ENCODE data around the gene EP400. TPM values are rescaled to one million over a fixed set of nuclear protein-coding genes. Genes with fewer than 3 reads are reported as not detected.

Gene EP400
- total and polyA plus RNA-seq, 2 of the 8 experiments (the other 6 are each of a cell fraction or from before 2014, with no cell fraction given): 13.1 to 69.7 TPM

GRCh38 chr12:131975228-131975627 is 25.5 kb downstream of the EP400 start:
- 83% methylated on average over 8 of the region's 8 CpGs; no CpG with 5 or more reads in 1 of the 2 experiments for WGBS, 2 experiments (ENCODE audit: extremely low coverage in 1 of 2, insufficient coverage in 1 of 2, insufficient read length in 1 of 2, insufficient replicate concordance in 2 of 2, low coverage in 1 of 2, low lambda C conversion rate in 2 of 2, missing lambda C conversion rate in 1 of 2)
- no peaks in the 10 kb centered on the region for H3K27me3 ChIP-seq (replicated peaks in 1 of 4; ENCODE audit: control insufficient read depth in 3 of 4, extremely low read depth in 1 of 4, insufficient read depth in 3 of 4, low read length in 3 of 4)
- H3K36me3 ChIP-seq (ENCODE audit: control insufficient read depth in 2 of 4, insufficient read depth in 4 of 4, low read length in 3 of 4): peaks cover 0 to 7% (median 2%) of the 10 kb centered on the region in 4 experiments; a peak in 1 of 8 replicates
- H3K27ac ChIP-seq (ENCODE audit: low read depth, low read length): no peak overlapping the region
- no peak overlapping the region for H4K5ac ChIP-seq (ENCODE audit: insufficient read length, low read depth, low read length)
- no peak overlapping the region for H2BK20ac ChIP-seq (ENCODE audit: low read length)
- DNase-seq (ENCODE audit: low read depth in 1 of 2, low spot score in 2 of 2) (peak in 1 of 2 experiments; percentile 39), FAIRE-seq (no peak)
- no peaks in the 10 kb centered on the region for H3K23me2 ChIP-seq (ENCODE audit: low read depth, low read length)
- H4K8ac ChIP-seq (ENCODE audit: extremely low read depth, insufficient read depth, low read length): no peak overlapping the region
- H3K14ac ChIP-seq (ENCODE audit: insufficient read length): no peak overlapping the region
- no peak overlapping the region for H3K23ac ChIP-seq (ENCODE audit: insufficient read length)
- H4K20me1 ChIP-seq (replicated peaks in 1 of 2; ENCODE audit: control insufficient read depth in 1 of 2, insufficient read depth in 2 of 2, low read length in 2 of 2): peaks cover 0 to under 1% of the 10 kb centered on the region in 2 experiments
- H3K79me2 ChIP-seq (ENCODE audit: control insufficient read depth in 1 of 2, insufficient read depth in 2 of 2, low read length in 2 of 2): peaks cover 2 to 69% of the 10 kb centered on the region in 2 experiments
- no peak overlapping the region for H3K4me3 ChIP-seq (ENCODE audit: extremely low read depth in 1 of 4, insufficient read depth in 2 of 4, low read depth in 3 of 4, low read length in 4 of 4)
- no peak overlapping the region for H2AFZ ChIP-seq (ENCODE audit: low read length)
- no peaks in the 10 kb centered on the region for H3K9me3 ChIP-seq (ENCODE audit: insufficient read depth in 2 of 2, low read depth in 1 of 2, low read length in 1 of 2)
- POLR2A ChIA-PET (ENCODE audit: partially characterized antibody): no interaction called here
- H3K9ac ChIP-seq (replicated peaks in 1 of 4; ENCODE audit: extremely low read depth in 1 of 4, low read depth in 3 of 4, low read length in 3 of 4): no peak overlapping the region
- no peak overlapping the region for H4K91ac ChIP-seq (replicated peaks; ENCODE audit: insufficient read length, low read length)
- no peaks in the 10 kb centered on the region for H3K4me1 ChIP-seq (replicated peaks in 1 of 4; ENCODE audit: control insufficient read depth in 3 of 4, insufficient read depth in 4 of 4, low read length in 3 of 4)
- no peak overlapping the region for H2AK5ac ChIP-seq (ENCODE audit: low read depth, low read length)
- no peak overlapping the region for H3K4me2 ChIP-seq (ENCODE audit: insufficient read depth in 1 of 2, low read depth in 2 of 2, low read length in 2 of 2)
- no peak overlapping the region for H2BK15ac ChIP-seq (ENCODE audit: low read length)
- H2BK120ac ChIP-seq (replicated peaks; ENCODE audit: low read depth, low read length): no peak overlapping the region
- peak overlapping the region; percentile 44; the same call in 1 of the 2 replicates for H2BK5ac ChIP-seq (ENCODE audit: low read depth, low read length)
- no peak overlapping the region for H3K56ac ChIP-seq (replicated peaks; ENCODE audit: insufficient read length, low read depth, low read length)
- CTCF ChIA-PET (ENCODE audit: partially characterized antibody): interaction anchor here (1.1 to 1.2 kb wide), 2 partner anchors 11 to 14 kb away, joined by 3 read pairs; no protein-coding TSS in a partner anchor
- H3K4ac ChIP-seq (replicated peaks; ENCODE audit: insufficient read length, low read depth, low read length): no peak overlapping the region
- peaks cover 4% of the 10 kb centered on the region for H3K79me1 ChIP-seq (ENCODE audit: low read depth, low read length)
- H2BK12ac ChIP-seq (ENCODE audit: low read depth, low read length): 0 out of 2 replicates have a peak overlapping the region, but pooled peaks have one; percentile 17
- H3K18ac ChIP-seq (ENCODE audit: extremely low read depth, low read length): no peak overlapping the region
- TF ChIP-seq GABPA (IDR thresholded peaks at IDR 0.05; ENCODE audit: borderline replicate concordance, insufficient read depth, low read length) (no peak), SIRT6 (IDR thresholded peaks at IDR 0.05; ENCODE audit: low read length) (no peak), ATF2 (IDR thresholded peaks at IDR 0.05; ENCODE audit: low read length) (no peak), USF2 (IDR thresholded peaks at IDR 0.05; ENCODE audit: low read length) (no peak), SIN3A (conservative IDR thresholded peaks at IDR 0.05 in 1 of 2, IDR thresholded peaks at IDR 0.05 in 1 of 2; ENCODE audit: low read depth in 1 of 2, low read length in 2 of 2) (no peak), SRF (IDR thresholded peaks at IDR 0.05; ENCODE audit: low read depth, low read length) (no peak), SUZ12 (IDR thresholded peaks at IDR 0.05; ENCODE audit: low read length) (no peak), CTCF (IDR thresholded peaks at IDR 0.05; ENCODE audit: control extremely low read depth in 1 of 3, insufficient read depth in 1 of 3, low read depth in 1 of 3, low read length in 3 of 3) (no peak)

Data from H1 (cell line).